Fibroblast of peridontal ligament (primary cell): Measurements from ENCODE around the gene CRYZ.
"Not testable (repeated sequence)": the region's sequence is repeated elsewhere in the genome, so short reads cannot be mapped to it uniquely, and the experiment has no call there.

ENCODE experiments used
- DNase-seq: peaks from one replicate; pipeline ENCODE4 v3.0.0-alpha.2; 2010; ENCODE audit errors: extremely low read depth

Gene CRYZ

DNA sequence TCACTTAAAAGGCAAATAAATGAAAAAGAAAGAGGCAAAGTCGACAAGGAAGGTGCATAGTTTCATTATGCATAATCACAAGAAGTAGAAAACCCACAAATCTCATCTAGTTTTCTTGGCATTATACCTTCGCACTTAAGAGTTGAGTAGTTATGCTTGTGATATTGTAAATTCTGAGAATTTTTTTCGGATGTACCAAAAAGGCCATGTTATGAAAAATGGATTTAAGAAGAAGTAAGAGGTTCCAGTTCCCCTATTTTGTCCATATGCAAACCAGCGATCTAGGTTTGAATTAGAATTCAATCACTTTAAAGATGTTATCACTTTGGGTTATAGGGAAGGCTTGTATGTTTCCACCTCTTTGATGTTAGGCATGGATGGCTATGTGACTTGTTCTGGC is 51.4 kb downstream of the CRYZ start:
- no peak for DNase-seq

DNA sequence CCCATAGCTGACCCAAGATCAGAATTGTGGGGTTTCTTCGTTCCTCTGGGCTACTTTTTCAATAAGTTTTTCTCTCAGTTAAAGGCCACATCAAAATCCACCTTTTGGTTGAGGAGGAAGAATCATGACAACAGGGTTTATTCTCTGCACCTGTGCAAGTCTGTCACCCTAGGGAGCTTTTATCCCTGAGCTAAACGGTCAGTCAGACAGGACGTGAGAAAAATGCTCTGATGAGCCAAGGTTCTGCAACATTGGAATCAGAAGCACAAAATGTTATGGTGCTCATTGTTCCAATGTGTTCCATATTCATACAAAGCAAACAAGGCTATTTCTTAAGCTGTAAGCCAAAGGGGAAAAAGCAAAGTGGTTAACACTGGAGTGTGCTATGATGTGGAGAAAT is 51.8 kb downstream of the CRYZ start:
- no peak for DNase-seq

DNA sequence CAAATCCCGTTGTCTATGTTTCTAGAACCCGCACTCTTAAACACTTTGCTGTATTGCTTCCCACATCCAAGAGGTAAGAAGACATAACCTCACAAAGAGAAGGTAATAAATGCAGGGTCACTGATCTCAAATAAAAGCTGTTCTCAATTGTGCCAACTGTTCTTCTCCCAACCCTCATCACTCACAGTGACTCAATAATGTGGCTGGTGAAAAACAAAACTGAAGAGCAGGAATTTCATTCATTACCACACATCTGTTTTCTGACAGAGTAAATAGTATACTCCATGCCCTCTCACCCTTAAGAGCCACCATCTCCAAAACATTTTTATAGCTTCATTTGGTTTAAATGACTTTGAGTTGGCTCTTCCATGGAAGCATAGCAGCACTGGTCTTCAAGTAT is 53.0 kb downstream of the CRYZ start:
- peak; percentile 18 for DNase-seq

- DNase-seq = no peak
These were observed 54.9 kb downstream of the CRYZ start for GRCh38 chr1:74677926-74678325.

GRCh38 chr1:74674278-74675048 is 58.4 kb downstream of the CRYZ start:
- no peak for DNase-seq

GRCh38 chr1:74673351-74674111 is 59.3 kb downstream of the CRYZ start, which contains the start of gene ERICH3:
Gene ERICH3 (minus strand): TSS chr1:74673792. CDS start chr1:74673519, 273 bp downstream.
- DNase-seq = peak; percentile 45

DNA sequence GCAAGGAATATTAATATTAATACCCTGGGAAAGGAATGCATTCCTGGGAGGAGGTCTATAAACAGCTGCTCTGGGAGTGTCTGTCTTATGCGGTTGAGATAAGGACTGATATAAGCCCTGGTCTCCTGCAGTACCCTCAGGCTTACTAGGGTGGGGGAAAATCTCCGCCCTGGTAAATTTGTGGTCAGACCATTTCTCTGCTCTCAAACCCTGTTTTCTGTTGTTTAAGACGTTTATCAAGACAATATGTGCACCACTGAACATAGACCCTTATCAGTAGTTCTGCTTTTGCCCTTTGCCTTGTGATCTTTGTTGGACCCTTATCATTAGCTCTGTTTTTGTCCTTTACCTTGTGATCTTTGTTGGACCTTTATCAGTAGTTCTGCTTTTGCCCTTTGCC is 62.0 kb downstream of the CRYZ start:
- DNase-seq = not testable (repeated sequence)
